ENCODE results near the gene TMEM101. TPM values are rescaled to one million over a fixed set of nuclear protein-coding genes. Genes with fewer than 3 reads are reported as not detected.
A peak's percentile ranks its signal among the peaks of the same experiment; 100 is the strongest.

The TMEM101 gene
- polyA plus RNA-seq, 1 donor (not counting 4 experiments of a cell fraction or from before 2014, with no cell fraction given): 20.1 TPM

GRCh38 chr17:44006598-44007345, 8.0 kb downstream of the TMEM101 start:
- peak; percentile 93 for DNase-seq (ENCODE audit: low read depth, low spot score)
- Histone ChIP-seq H3K27me3 (ENCODE audit: control insufficient read depth, extremely low read depth, insufficient read depth, low read length) (no peaks in the 10 kb centered on the region), H3K4me1 (ENCODE audit: control insufficient read depth, extremely low read depth, insufficient read depth, low read length) (peaks cover 33% of the 10 kb centered on the region), H2AFZ (ENCODE audit: control insufficient read depth, low read length) (peak overlapping the region; percentile 78), H3K9me3 (ENCODE audit: control insufficient read depth, low read depth, low read length) (no peaks in the 10 kb centered on the region), H3K4me3 (ENCODE audit: control insufficient read depth in 2 of 3, extremely low read depth in 1 of 3, insufficient read depth in 2 of 3, low read depth in 1 of 3, low read length in 3 of 3) (peak overlapping the region; percentile 53 to 85 (median 71)), H3K36me3 (ENCODE audit: control insufficient read depth in 2 of 2, extremely low read depth in 1 of 2, insufficient read depth in 2 of 2, low read length in 2 of 2) (peaks cover 6 to 9% of the 10 kb centered on the region in 2 experiments), H4K20me1 (ENCODE audit: control insufficient read depth, extremely low read depth, insufficient read depth, low read length) (no peaks in the 10 kb centered on the region), H3K27ac (ENCODE audit: control insufficient read depth, insufficient read depth, low read length) (peak overlapping the region; percentile 67), H3K9me1 (ENCODE audit: control insufficient read depth, extremely low read depth, insufficient read depth, low read length) (no peaks in the 10 kb centered on the region), H3K9ac (ENCODE audit: control insufficient read depth, extremely low read depth, insufficient read depth, low read length) (peak overlapping the region; percentile 74), H3K4me2 (ENCODE audit: control insufficient read depth, extremely low read depth, insufficient read depth, low read depth, low read length) (peak overlapping the region; percentile 94), H3K79me2 (ENCODE audit: control insufficient read depth, insufficient read depth, low read length) (no peaks in the 10 kb centered on the region)
- dilution Hi-C loops (cut with MboI; ENCODE audit: extremely low pct_ligation_motif_present, low sequenced_read_pairs): no loop called here
- TF ChIP-seq CTCF (optimal IDR thresholded peaks at IDR 0.05 in 1 of 3, IDR thresholded peaks at IDR 0.05 in 1 of 3, conservative IDR thresholded peaks at IDR 0.05 in 1 of 3; ENCODE audit: extremely low read depth in 1 of 3, insufficient read depth in 2 of 3, low read length in 3 of 3): peak; percentile 52 to 74 (median 71)
- no peak for TF ChIP-seq EZH2 (IDR thresholded peaks at IDR 0.05; ENCODE audit: low read length)
- FAIRE-seq: peak; percentile 65

GRCh38 chr17:44006272-44006597, 8.5 kb downstream of the TMEM101 start:
- H4K20me1 ChIP-seq (ENCODE audit: control insufficient read depth, extremely low read depth, insufficient read depth, low read length): no peaks in the 10 kb centered on the region
- DNase-seq (ENCODE audit: low read depth, low spot score) (no peak), FAIRE-seq (no peak)
- dilution Hi-C loops (cut with MboI; ENCODE audit: extremely low pct_ligation_motif_present, low sequenced_read_pairs): no loop called here
- peak overlapping the region; percentile 70 for H2AFZ ChIP-seq (ENCODE audit: control insufficient read depth, low read length)
- H3K36me3 ChIP-seq (ENCODE audit: control insufficient read depth in 2 of 2, extremely low read depth in 1 of 2, insufficient read depth in 2 of 2, low read length in 2 of 2): peaks cover 4 to 5% of the 10 kb centered on the region in 2 experiments
- H3K9me1 ChIP-seq (ENCODE audit: control insufficient read depth, extremely low read depth, insufficient read depth, low read length): no peaks in the 10 kb centered on the region
- H3K27me3 ChIP-seq (ENCODE audit: control insufficient read depth, extremely low read depth, insufficient read depth, low read length): no peaks in the 10 kb centered on the region
- peak overlapping the region; percentile 67 for H3K27ac ChIP-seq (ENCODE audit: control insufficient read depth, insufficient read depth, low read length)
- H3K79me2 ChIP-seq (ENCODE audit: control insufficient read depth, insufficient read depth, low read length): no peaks in the 10 kb centered on the region
- no peaks in the 10 kb centered on the region for H3K9me3 ChIP-seq (ENCODE audit: control insufficient read depth, low read depth, low read length)
- peak overlapping the region; percentile 94 for H3K4me2 ChIP-seq (ENCODE audit: control insufficient read depth, extremely low read depth, insufficient read depth, low read depth, low read length)
- peaks cover 35% of the 10 kb centered on the region for H3K4me1 ChIP-seq (ENCODE audit: control insufficient read depth, extremely low read depth, insufficient read depth, low read length)
- peak overlapping the region; percentile 53 to 61 (median 60) for H3K4me3 ChIP-seq (ENCODE audit: control insufficient read depth in 2 of 3, extremely low read depth in 1 of 3, insufficient read depth in 2 of 3, low read depth in 1 of 3, low read length in 3 of 3)
- TF ChIP-seq EZH2 (IDR thresholded peaks at IDR 0.05; ENCODE audit: low read length) (no peak), CTCF (optimal IDR thresholded peaks at IDR 0.05 in 1 of 3, IDR thresholded peaks at IDR 0.05 in 1 of 3, conservative IDR thresholded peaks at IDR 0.05 in 1 of 3; ENCODE audit: extremely low read depth in 1 of 3, insufficient read depth in 2 of 3, low read length in 3 of 3) (no peak)
- H3K9ac ChIP-seq (ENCODE audit: control insufficient read depth, extremely low read depth, insufficient read depth, low read length): peak overlapping the region; percentile 74
